Stimulated activated CD8-positive, alpha-beta memory T cell treated with anti-CD3 and anti-CD28 coated beads, Interleukin-12 subunit alpha, Interleukin-12 subunit beta, amount 100 ng/mL, for 24 hours (primary cell): ENCODE data around the gene LMAN1L.
A peak's percentile ranks its signal among the peaks of the same experiment; 100 is the strongest.

ENCODE experiments used
- DNase-seq: peaks from one replicate; pipeline ENCODE4 v3.0.0-alpha.2; 2020; ENCODE audit errors: extremely low read depth

Gene LMAN1L

GRCh38 chr15:74837482-74838136, 25.0 kb downstream of the LMAN1L start:
- DNase-seq: no peak

- DNase-seq: no peak
Measured at GRCh38 chr15:74838137-74838516, 25.5 kb downstream of the LMAN1L start.

GRCh38 chr15:74838746-74839525, 26.3 kb downstream of the LMAN1L start:
- no peak for DNase-seq

GRCh38 chr15:74839526-74840395, 27.1 kb downstream of the LMAN1L start:
- DNase-seq: no peak

GRCh38 chr15:74840851-74841775, 28.5 kb downstream of the LMAN1L start:
- no peak for DNase-seq

- DNase-seq: no peak
Measured at GRCh38 chr15:74841891-74842373, 29.3 kb downstream of the LMAN1L start.

GRCh38 chr15:74842581-74843444, 30.2 kb downstream of the LMAN1L start, which contains the start of gene ULK3:
ULK3 (minus strand) TSS chr15:74843156; CDS start chr15:74843105, 51 bp downstream.
- peak; percentile 83 for DNase-seq

- no peak for DNase-seq
Measured at GRCh38 chr15:74843445-74843828, 30.8 kb downstream of the LMAN1L start.

GRCh38 chr15:74843891-74844299, 31.3 kb downstream of the LMAN1L start:
- DNase-seq: no peak

- no peak for DNase-seq
Measured at GRCh38 chr15:74844319-74845207, 31.9 kb downstream of the LMAN1L start.

GRCh38 chr15:74845208-74845568, 32.6 kb downstream of the LMAN1L start:
- no peak for DNase-seq

- DNase-seq: no peak
Measured at GRCh38 chr15:74845581-74845980, 32.9 kb downstream of the LMAN1L start.

- no peak for DNase-seq
Measured at GRCh38 chr15:74847432-74847831, 34.8 kb downstream of the LMAN1L start.

GRCh38 chr15:74850393-74850792, 37.8 kb downstream of the LMAN1L start:
- DNase-seq: no peak

- no peak for DNase-seq
Measured at GRCh38 chr15:74851960-74852359, 39.3 kb downstream of the LMAN1L start.

GRCh38 chr15:74854453-74855022, 41.9 kb downstream of the LMAN1L start:
- DNase-seq: no peak

GRCh38 chr15:74855857-74856256, 43.2 kb downstream of the LMAN1L start:
- DNase-seq: no peak

GRCh38 chr15:74856537-74856936, 43.9 kb downstream of the LMAN1L start:
- no peak for DNase-seq
